K562 (cell line): ENCODE results near the gene INO80. TPM values are rescaled to one million over a fixed set of nuclear protein-coding genes. Genes with fewer than 3 reads are reported as not detected.

Experiments used
- CTBP1 ChIP-seq: fragments of 450-650 bp; IDR thresholded peaks from 2 replicates; pipeline ENCODE4 v1.6.1; 2016; ENCODE audit warnings: borderline replicate concordance
- MCM2 ChIP-seq: fragments of 450-650 bp; IDR thresholded peaks from 2 replicates; pipeline ENCODE4 v1.6.1; 2017; ENCODE audit warnings: low read depth, mild to moderate bottlenecking
- MYNN ChIP-seq, 2 experiments: sonication (generic); formaldehyde crosslinking in 1 of 2; IDR thresholded peaks; 2 replicates each; pipeline versions ENCODE4 v1.5.0 to v1.6.1; 2016 to 2020; ENCODE audit warnings: antibody characterized with exemption in 1 of 2, missing genetic modification reagents in 1 of 2
- NR2C1 ChIP-seq, 2 experiments: fragments of 450-650 bp; IDR thresholded peaks; 2 replicates each; pipeline ENCODE4 v1.6.1; 2017; ENCODE audit warnings: mild to moderate bottlenecking in 2 of 2, antibody characterized with exemption in 1 of 2, inconsistent platforms in 1 of 2, missing compliant biosample characterization in 1 of 2, missing genetic modification characterization in 1 of 2
- RFX5 ChIP-seq: IDR thresholded peaks from 2 replicates; pipeline ENCODE4 v1.6.1; 2011; ENCODE audit warnings: low read depth, mild to moderate bottlenecking, improper control_type of control experiment, low read length
- SMAD2 ChIP-seq: fragments of 150-350 bp; IDR thresholded peaks from 2 replicates; pipeline ENCODE4 v1.6.1; 2014; ENCODE audit warnings: low read depth, mild to moderate bottlenecking, low read length
- SMAD4 ChIP-seq: fragments of 250-450 bp; sonication (Bioruptor Pico); conservative IDR thresholded peaks from 2 replicates; pipeline ENCODE4 v1.8.0; 2021; ENCODE audit warnings: inconsistent platforms, mild to moderate bottlenecking, moderate library complexity
- SREBF2 ChIP-seq: sonication (generic); formaldehyde crosslinking; IDR thresholded peaks from 2 replicates; pipeline ENCODE4 v1.4.0; 2020; ENCODE audit warnings: mild to moderate bottlenecking, missing genetic modification reagents
- TEAD4 ChIP-seq, 2 experiments: sonication (generic) in 1 of 2; formaldehyde crosslinking in 1 of 2; IDR thresholded peaks; 2 replicates each; pipeline versions ENCODE4 v1.6.1 to v1.8.0; 2012 to 2022; ENCODE audit warnings: borderline replicate concordance in 1 of 2, inconsistent platforms in 1 of 2, low read length in 1 of 2, mild to moderate bottlenecking in 1 of 2, missing genetic modification reagents in 1 of 2
- ZNF282 ChIP-seq: sonication (generic); formaldehyde crosslinking; IDR thresholded peaks from 2 replicates; pipeline ENCODE4 v1.8.1; 2023; ENCODE audit warnings: missing genetic modification reagents
- ZNF551 ChIP-seq: fragments of 250-450 bp; sonication (Bioruptor Pico); IDR thresholded peaks from 2 replicates; pipeline ENCODE4 v1.5.0; 2021; ENCODE audit warnings: mild to moderate bottlenecking, moderate library complexity
- ZNF586 ChIP-seq: fragments of 450-650 bp; formaldehyde crosslinking; conservative IDR thresholded peaks from 2 replicates; pipeline ENCODE4 v1.4.0; 2020; ENCODE audit warnings: mild to moderate bottlenecking, moderate library complexity
- polyA plus RNA-seq, 8 experiments: library from polyadenylated mRNA; depleted of rRNA in 4 of 8; stranded (reverse) in 5 of 8; unstranded in 3 of 8; fragments of >200 nt; fragmentation: Nextera tagmentation in 2 of 8; fragmentation: Illumina TruSeq in 1 of 8; extraction: Ambion mirVana in 2 of 8; extraction: Trizol in 1 of 8; gene quantifications; 2 replicates each; pipeline versions ENCODE4 v1.2.1 to v1.2.3, GENCODE V29; 2011 to 2014; ENCODE audit warnings: inconsistent platforms in 1 of 8, missing spikeins in 1 of 8
- total RNA-seq, 7 experiments: library from RNA; depleted of rRNA in 6 of 7; stranded (reverse); fragments of >200 nt in 6 of 7; fragmentation: Illumina TruSeq in 2 of 7; extraction: Trizol in 2 of 7; gene quantifications; 2 replicates each; pipeline versions ENCODE4 v1.2.1 to v1.2.3, GENCODE V29; 2011 to 2021; ENCODE audit warnings: low replicate concordance in 1 of 7
- TF ChIP-seq, protein P1 (sequence below): fragments of 450-650 bp; IDR thresholded peaks from 2 replicates; pipeline ENCODE4 v1.6.1; 2016; ENCODE audit warnings: low read depth, mild to moderate bottlenecking, moderate library complexity
- TF ChIP-seq, protein P2 (sequence below), 3 experiments: fragments of 200-800 bp in 1 of 3; sonication (Bioruptor generic) in 1 of 3; sonication (generic) in 1 of 3; formaldehyde crosslinking in 1 of 3; IDR thresholded peaks; 2 replicates each; pipeline versions ENCODE4 v1.6.1 to v1.8.0; 2016 to 2022; ENCODE audit warnings: mild to moderate bottlenecking in 2 of 3, missing compliant biosample characterization in 2 of 3, missing genetic modification characterization in 2 of 3, missing genetic modification reagents in 1 of 3
- TF ChIP-seq, protein P3 (sequence below): fragments of 450-650 bp; IDR thresholded peaks from 2 replicates; pipeline ENCODE4 v1.6.1; 2016; ENCODE audit warnings: borderline replicate concordance
- TF ChIP-seq, protein P4 (sequence below): sonication (generic); formaldehyde crosslinking; IDR thresholded peaks from 2 replicates; pipeline ENCODE4 v1.8.1; 2023; ENCODE audit warnings: mild to moderate bottlenecking, missing genetic modification reagents
- TF ChIP-seq, protein P5 (sequence below), 3 experiments: fragments of 200-800 bp in 1 of 3; fragments of 250-450 bp in 1 of 3; fragments of 450-650 bp in 1 of 3; sonication (Bioruptor Pico) in 1 of 3; sonication (Bioruptor generic) in 1 of 3; formaldehyde crosslinking in 1 of 3; IDR thresholded peaks; 2 replicates each; pipeline versions ENCODE4 v1.6.1 to v1.8.0; 2016 to 2022; ENCODE audit warnings: mild to moderate bottlenecking in 2 of 3, missing genetic modification characterization in 2 of 3, missing compliant biosample characterization in 1 of 3, moderate library complexity in 1 of 3

The INO80 gene
- total and polyA plus RNA-seq, 9 of the 15 experiments (the other 6 are each of a cell fraction or from before 2014, with no cell fraction given), result 1.1 to 25.7 (median 19.9) TPM

DNA sequence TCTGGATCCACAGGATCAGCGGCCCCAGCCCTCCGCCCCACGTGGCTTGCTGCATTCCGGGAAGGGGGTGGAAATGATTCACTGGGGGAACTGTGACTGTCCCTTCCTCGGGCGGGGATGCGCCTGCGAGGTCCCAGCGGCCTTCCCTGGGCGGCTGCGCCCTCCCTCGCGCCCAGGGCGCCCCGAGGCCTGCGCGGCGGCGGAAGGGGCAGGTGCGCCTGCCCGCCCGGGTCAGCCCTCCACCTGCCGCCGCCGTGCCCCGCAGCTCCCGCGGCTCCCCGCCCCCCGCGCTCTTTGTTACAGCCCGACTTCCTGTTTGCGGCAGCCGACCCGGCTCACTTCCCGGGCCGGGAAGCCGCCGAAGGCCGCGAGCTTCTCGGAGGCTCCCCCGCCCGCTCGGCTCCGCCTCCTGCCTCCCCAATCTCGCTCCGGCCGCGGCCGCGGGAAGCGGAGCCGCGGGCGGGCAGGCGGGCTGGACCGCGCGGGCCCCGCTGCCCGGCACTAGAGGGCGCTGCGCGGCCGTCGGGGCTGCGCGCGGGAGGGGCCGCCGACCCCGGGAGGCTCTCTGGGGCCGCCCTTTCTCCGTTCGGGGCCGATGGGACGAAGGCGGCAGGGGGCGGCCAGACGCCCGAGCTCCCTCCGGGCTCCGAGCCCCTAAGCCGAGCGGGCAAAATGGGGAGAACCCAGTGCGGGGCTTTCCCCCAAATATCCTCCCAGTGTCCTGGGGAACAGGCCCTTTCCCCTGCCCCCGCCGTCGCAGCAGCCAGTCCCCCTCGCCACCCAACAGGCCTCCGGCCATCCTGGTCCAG is 174.3 kb downstream of the INO80 start (continued):
- TF ChIP-seq, protein P1, sequence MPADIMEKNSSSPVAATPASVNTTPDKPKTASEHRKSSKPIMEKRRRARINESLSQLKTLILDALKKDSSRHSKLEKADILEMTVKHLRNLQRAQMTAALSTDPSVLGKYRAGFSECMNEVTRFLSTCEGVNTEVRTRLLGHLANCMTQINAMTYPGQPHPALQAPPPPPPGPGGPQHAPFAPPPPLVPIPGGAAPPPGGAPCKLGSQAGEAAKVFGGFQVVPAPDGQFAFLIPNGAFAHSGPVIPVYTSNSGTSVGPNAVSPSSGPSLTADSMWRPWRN, result no peak
- TF ChIP-seq, protein P2, sequence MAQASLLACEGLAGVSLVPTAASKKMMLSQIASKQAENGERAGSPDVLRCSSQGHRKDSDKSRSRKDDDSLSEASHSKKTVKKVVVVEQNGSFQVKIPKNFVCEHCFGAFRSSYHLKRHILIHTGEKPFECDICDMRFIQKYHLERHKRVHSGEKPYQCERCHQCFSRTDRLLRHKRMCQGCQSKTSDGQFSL (CRISPR knock-in tag; IDR thresholded peaks at IDR 0.05), result no peak
- TF ChIP-seq, protein P2 (tag; IDR thresholded peaks at IDR 0.05), result no peak
- no peak for TF ChIP-seq MYNN (IDR thresholded peaks at IDR 0.05)
- no peak for TF ChIP-seq MYNN (CRISPR knock-in tag; IDR thresholded peaks at IDR 0.05)
- no peak for TF ChIP-seq ZNF551 (CRISPR knock-in tag)
- no peak for TF ChIP-seq TEAD4 (IDR thresholded peaks at IDR 0.05; ENCODE audit: low read length)
- TF ChIP-seq TEAD4 (CRISPR knock-in tag; IDR thresholded peaks at IDR 0.05; ENCODE audit: borderline replicate concordance), result no peak
- TF ChIP-seq, protein P3, sequence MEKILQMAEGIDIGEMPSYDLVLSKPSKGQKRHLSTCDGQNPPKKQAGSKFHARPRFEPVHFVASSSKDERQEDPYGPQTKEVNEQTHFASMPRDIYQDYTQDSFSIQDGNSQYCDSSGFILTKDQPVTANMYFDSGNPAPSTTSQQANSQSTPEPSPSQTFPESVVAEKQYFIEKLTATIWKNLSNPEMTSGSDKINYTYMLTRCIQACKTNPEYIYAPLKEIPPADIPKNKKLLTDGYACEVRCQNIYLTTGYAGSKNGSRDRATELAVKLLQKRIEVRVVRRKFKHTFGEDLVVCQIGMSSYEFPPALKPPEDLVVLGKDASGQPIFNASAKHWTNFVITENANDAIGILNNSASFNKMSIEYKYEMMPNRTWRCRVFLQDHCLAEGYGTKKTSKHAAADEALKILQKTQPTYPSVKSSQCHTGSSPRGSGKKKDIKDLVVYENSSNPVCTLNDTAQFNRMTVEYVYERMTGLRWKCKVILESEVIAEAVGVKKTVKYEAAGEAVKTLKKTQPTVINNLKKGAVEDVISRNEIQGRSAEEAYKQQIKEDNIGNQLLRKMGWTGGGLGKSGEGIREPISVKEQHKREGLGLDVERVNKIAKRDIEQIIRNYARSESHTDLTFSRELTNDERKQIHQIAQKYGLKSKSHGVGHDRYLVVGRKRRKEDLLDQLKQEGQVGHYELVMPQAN, result no peak
- no peak for TF ChIP-seq SMAD2
- no peak for TF ChIP-seq RFX5
- TF ChIP-seq CTBP1, result peak; percentile 87; the same call in 1 of the 2 replicates
- TF ChIP-seq, protein P4, sequence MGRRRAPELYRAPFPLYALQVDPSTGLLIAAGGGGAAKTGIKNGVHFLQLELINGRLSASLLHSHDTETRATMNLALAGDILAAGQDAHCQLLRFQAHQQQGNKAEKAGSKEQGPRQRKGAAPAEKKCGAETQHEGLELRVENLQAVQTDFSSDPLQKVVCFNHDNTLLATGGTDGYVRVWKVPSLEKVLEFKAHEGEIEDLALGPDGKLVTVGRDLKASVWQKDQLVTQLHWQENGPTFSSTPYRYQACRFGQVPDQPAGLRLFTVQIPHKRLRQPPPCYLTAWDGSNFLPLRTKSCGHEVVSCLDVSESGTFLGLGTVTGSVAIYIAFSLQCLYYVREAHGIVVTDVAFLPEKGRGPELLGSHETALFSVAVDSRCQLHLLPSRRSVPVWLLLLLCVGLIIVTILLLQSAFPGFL (CRISPR knock-in tag), result no peak
- TF ChIP-seq ZNF282 (CRISPR knock-in tag), result no peak
- TF ChIP-seq, protein P5, sequence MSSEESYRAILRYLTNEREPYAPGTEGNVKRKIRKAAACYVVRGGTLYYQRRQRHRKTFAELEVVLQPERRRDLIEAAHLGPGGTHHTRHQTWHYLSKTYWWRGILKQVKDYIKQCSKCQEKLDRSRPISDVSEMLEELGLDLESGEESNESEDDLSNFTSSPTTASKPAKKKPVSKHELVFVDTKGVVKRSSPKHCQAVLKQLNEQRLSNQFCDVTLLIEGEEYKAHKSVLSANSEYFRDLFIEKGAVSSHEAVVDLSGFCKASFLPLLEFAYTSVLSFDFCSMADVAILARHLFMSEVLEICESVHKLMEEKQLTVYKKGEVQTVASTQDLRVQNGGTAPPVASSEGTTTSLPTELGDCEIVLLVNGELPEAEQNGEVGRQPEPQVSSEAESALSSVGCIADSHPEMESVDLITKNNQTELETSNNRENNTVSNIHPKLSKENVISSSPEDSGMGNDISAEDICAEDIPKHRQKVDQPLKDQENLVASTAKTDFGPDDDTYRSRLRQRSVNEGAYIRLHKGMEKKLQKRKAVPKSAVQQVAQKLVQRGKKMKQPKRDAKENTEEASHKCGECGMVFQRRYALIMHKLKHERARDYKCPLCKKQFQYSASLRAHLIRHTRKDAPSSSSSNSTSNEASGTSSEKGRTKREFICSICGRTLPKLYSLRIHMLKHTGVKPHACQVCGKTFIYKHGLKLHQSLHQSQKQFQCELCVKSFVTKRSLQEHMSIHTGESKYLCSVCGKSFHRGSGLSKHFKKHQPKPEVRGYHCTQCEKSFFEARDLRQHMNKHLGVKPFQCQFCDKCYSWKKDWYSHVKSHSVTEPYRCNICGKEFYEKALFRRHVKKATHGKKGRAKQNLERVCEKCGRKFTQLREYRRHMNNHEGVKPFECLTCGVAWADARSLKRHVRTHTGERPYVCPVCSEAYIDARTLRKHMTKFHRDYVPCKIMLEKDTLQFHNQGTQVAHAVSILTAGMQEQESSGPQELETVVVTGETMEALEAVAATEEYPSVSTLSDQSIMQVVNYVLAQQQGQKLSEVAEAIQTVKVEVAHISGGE (CRISPR knock-in tag; IDR thresholded peaks at IDR 0.05), result peak in 2 of 3 experiments; percentile 23 to 88; a peak in 3 of 6 replicates
- TF ChIP-seq MCM2, result no peak
- no peak for TF ChIP-seq ZNF586
- TF ChIP-seq SMAD4 (CRISPR knock-in tag), result no peak; the same call in none of the 2 replicates
- no peak for TF ChIP-seq SREBF2
- TF ChIP-seq NR2C1 (IDR thresholded peaks at IDR 0.05), result no peak
- TF ChIP-seq NR2C1 (tag; IDR thresholded peaks at IDR 0.05), result no peak
